Ascending aorta (tissue), 2 donors: Measurements from ENCODE around the gene ZP3. TPM values are rescaled to one million over a fixed set of nuclear protein-coding genes. Genes with fewer than 3 reads are reported as not detected.
"Not testable (repeated sequence)": the region's sequence is repeated elsewhere in the genome, so short reads cannot be mapped to it uniquely, and the experiment has no call there.

Experiments used
- DNase-seq, 2 donors: peaks; one replicate each; pipeline ENCODE4 v3.0.0-alpha.2; 2019; ENCODE audit warnings: low spot score in 2 of 2
- H3K27ac ChIP-seq, 2 donors: fragments of 200-600 bp; sonication (generic); one replicate each; pipeline ENCODE4 v1.5.1; 2016 to 2017; ENCODE audit warnings: mild to moderate bottlenecking in 1 of 2
- H3K27me3 ChIP-seq: fragments of 200-600 bp; sonication (generic); one replicate; pipeline ENCODE4 v1.5.1; 2017
- H3K36me3 ChIP-seq, 2 donors: fragments of 200-600 bp; sonication (generic); one replicate each; pipeline ENCODE4 v1.5.1; 2016
- H3K4me1 ChIP-seq, 2 donors: fragments of 200-600 bp; sonication (generic); one replicate each; pipeline ENCODE4 v1.5.1; 2016 to 2017; ENCODE audit warnings: mild to moderate bottlenecking in 1 of 2
- H3K4me3 ChIP-seq, 2 donors: fragments of 200-600 bp; sonication (generic); one replicate each; pipeline ENCODE4 v1.5.1; 2016 to 2017; ENCODE audit warnings: mild to moderate bottlenecking in 1 of 2
- H3K9me3 ChIP-seq, 2 donors: fragments of 200-600 bp; sonication (generic); one replicate each; pipeline ENCODE4 v1.5.1; 2016
- intact Hi-C: fragments of 100-400 bp; cut with DNase I; formaldehyde crosslinking; loops from one replicate; pipeline ENCODE4 v1.15.1; 2023
- total RNA-seq: library from RNA; depleted of rRNA; stranded (reverse); fragments of >200 nt; gene quantifications from one replicate; pipeline ENCODE4 v1.1.0, GENCODE V29; 2016

The ZP3 gene
- total RNA-seq, 1 donor from 2014 or later, result 1.1 TPM

DNA sequence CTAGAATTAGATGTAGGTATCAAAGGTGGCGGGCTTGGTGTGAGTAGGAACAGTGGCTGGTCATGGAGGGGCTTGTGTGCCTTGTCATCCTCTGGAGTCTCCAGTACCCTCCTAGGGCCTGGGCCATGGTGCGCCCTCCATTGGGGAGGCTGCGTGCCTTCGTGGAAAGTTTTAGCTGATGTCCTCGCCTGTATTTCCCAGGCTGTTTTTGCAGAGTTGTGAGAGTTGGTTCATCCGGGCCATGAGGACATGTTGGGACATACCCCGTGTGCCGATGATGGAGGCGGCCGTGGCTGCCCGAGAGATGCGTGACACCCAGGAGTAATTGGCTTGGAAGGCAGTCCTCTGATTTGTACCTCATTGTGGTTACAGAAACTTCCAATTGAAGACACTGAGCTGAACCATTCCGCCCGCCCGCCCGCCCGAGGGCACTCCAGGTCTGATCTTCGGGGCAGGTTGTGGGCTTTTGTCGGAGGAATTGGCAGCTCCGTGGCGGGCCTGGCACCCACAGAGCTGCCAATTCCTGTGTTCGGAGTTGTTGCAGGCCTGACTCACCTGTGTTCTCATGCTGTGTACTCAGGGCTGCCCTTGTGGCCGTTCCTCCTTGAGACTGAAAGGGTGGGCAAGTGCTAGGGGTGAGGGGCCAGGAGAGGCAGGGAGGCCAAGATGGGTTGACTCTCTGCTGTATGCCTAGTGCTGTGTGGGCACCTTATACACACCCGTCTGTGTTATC is 52.2 kb downstream of the ZP3 start:
- H3K9me3 ChIP-seq, H3K4me1 ChIP-seq, H3K36me3 ChIP-seq, H3K27ac ChIP-seq, H3K27me3 ChIP-seq, DNase-seq, intact Hi-C loops, H3K4me3 ChIP-seq: not testable (repeated sequence)

DNA sequence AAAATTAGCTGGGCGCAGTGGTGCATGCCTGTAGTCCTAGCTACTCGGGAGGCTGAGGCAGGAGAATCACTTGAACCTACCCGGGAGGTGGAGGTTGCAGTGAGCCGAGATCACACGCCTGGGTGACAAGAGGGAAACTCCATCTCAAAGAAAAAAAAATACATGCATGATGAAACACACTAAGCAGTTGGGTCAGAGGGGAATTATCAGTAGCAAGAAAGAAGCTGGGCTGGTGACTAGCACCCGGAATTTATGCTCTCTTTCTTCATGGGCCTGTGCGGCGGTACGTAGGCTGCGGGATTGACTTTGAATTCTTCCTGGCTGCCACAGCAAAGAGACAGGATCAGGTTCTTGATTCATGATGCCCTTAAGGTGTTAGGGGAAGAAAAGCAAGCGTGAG is 54.9 kb downstream of the ZP3 start:
- H3K4me3 ChIP-seq, H3K27me3 ChIP-seq, H3K4me1 ChIP-seq, H3K27ac ChIP-seq, H3K9me3 ChIP-seq, DNase-seq, intact Hi-C loops: not testable (repeated sequence)
- H3K36me3 ChIP-seq, result peaks cover 7 to 21% of the 10 kb centered on the region in 2 donors

DNA sequence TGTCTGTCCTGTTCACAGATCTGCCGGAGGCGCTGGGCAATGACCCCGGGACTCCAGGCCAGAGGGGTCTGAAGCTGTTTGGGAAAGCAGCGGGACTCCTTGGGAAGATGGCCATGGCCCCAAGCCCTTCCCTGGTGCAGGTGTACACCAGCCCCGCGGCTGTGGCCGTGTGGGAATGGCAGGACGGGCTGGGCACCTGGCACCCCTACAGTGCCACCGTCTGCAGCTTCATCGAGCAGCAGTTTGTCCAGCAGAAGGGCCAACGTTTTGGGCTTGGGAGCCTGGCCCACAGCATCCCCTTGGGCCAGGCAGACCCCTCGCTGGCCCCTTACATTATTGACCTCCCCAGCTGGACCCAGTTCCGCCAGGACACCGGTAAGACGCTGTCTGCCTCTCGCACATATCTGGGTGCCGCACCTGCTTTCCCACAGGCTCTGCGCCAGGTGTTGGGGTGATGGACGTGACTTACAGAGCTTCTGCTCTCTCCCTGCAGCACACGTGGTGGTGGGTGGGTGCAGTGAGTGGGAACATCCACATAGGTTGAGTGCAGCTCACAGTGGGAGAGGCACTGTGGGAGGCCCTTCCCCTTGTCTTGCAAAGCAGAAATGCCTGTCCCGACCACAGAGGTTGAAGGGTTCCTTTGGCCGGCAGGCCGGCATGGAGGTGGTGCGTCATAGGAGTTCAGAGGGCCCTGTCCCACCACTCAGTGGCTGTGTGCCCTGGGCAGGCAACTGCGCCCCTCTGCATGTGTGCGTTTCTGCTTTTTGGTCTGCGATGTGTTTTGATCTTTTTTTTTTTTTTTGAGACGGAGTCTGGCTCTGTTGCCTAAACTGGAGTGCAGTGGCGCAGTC is 55.9 kb downstream of the ZP3 start:
- intact Hi-C loops, H3K4me1 ChIP-seq, H3K27me3 ChIP-seq, H3K4me3 ChIP-seq, H3K27ac ChIP-seq, H3K9me3 ChIP-seq, DNase-seq: not testable (repeated sequence)
- H3K36me3 ChIP-seq, result peaks cover 7 to 21% of the 10 kb centered on the region in 2 donors

DNA sequence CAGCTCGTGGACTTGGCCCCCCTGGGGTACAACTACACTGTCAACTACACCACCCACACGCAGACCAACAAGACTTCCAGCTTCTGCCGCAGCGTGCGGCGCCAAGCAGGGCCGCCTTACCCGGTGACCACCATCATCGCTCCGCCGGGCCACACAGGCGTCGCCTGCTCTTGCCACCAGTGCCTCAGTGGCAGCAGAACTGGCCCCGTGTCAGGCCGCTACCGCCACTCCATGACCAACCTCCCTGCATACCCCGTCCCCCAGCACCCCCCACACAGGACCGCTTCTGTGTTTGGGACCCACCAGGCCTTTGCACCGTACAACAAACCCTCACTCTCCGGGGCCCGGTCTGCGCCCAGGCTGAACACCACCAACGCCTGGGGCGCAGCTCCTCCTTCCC is 57.9 kb downstream of the ZP3 start:
- intact Hi-C loops, DNase-seq, H3K27ac ChIP-seq, H3K27me3 ChIP-seq, H3K4me1 ChIP-seq, H3K4me3 ChIP-seq, H3K9me3 ChIP-seq: not testable (repeated sequence)
- H3K36me3 ChIP-seq, result peaks cover 7 to 21% of the 10 kb centered on the region in 2 donors

DNA sequence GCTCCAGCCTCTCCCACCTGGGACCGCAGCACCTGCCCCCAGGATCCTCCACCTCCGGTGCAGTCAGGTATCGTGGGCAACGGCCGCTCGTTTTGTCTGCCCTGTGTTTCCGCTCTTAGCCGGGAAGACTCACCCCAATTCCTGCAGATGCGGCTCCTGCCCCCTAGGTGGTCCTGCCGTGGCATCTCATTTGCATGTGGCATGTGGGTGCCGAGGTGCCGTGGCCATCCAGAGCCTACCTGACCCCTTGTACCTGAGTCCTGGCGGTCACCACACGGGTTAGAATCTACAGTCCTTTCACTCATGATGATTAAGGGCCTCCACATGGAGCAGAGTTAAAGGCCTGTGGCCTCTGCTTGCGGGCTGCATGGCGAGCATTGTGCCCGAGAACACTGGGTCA is 58.3 kb downstream of the ZP3 start:
- H3K4me3 ChIP-seq, H3K9me3 ChIP-seq, H3K4me1 ChIP-seq, intact Hi-C loops, DNase-seq, H3K27ac ChIP-seq, H3K27me3 ChIP-seq: not testable (repeated sequence)
- H3K36me3 ChIP-seq, result peaks cover 7 to 21% of the 10 kb centered on the region in 2 donors

DNA sequence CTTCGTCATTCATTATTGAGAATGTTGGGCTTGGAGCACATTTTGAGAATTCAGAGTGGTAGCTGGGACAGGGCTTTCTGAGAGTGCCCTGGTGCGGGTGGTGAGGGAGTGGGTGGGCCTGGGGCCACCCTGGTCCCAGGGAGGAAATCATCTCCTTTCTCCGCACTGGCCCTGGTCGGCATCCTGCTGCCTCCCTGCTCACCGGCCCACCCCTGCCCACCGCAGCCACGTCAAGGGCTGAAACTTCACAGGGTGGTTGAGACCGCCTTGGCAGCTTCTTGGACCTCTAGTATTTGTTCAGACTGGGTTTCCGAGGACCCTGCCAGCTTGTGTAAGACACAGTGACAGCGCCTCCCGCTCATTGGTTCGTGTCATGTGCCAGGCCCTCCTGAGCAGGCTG is 59.7 kb downstream of the ZP3 start:
- H3K9me3 ChIP-seq, H3K27ac ChIP-seq, H3K27me3 ChIP-seq, intact Hi-C loops, H3K4me3 ChIP-seq, H3K4me1 ChIP-seq, DNase-seq: not testable (repeated sequence)
- peaks cover 7 to 21% of the 10 kb centered on the region in 2 donors for H3K36me3 ChIP-seq

DNA sequence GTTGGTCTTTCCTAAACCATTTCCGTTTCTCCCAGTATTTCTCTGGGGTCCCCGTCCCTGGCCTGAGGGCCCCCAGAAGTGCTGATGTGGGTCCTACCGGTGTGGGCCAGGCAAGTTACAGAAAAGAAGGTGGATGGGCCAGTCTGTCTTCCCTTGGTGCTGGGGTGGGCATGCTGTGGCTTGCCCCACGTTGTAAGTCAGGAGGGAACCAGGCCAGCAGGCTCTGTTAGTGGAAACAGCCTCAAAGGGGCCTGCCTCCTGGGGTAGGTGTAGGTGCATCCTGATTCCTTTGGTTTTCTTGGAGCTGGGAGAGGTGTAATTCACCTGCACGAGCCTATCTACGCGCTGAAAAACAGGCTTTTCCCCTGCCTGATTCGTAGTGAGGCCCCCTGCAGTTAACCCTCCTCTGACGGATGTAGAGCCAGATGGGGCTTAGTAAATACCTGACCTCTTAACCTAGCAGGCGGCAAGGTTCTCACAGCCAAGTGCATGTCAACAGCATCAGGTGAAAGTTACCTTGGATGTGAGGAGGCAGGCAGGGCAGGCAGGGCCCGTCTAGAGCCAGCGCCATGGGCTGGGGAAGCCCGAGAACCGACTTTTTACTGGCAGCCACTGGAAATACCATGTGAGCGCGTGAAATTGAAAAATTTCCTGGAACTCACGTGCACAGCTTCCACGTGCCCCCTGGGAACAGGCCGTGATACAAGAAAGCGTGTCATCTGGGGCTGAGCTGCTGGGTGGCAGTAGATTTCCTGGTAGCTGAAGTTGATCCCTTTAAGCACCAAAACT is 61.3 kb downstream of the ZP3 start:
- intact Hi-C loops, H3K9me3 ChIP-seq, H3K27ac ChIP-seq, H3K4me3 ChIP-seq, H3K27me3 ChIP-seq, H3K4me1 ChIP-seq, DNase-seq: not testable (repeated sequence)
- H3K36me3 ChIP-seq, result peaks cover 7 to 16% of the 10 kb centered on the region in 2 donors

DNA sequence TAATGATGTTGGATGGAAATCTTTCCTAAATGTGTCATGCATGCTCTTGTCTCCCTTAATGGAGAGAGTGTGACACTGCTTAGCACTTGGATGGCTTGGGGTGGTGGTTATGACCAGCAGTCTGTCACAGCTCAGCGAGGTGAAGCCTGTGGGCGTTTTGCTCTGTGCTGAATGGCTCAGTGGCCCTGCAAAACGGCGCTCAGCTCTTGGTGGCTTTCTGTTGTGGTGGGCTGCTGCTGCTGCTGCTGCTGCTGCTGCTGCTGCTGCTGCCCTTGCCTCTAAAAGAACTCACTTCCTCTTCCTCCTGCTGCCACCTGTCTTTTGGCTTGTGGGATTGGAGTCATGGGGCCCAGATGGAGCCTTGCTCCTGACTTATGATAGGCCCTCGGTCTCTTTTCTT is 61.9 kb downstream of the ZP3 start:
- H3K4me1 ChIP-seq, H3K4me3 ChIP-seq, H3K27me3 ChIP-seq, intact Hi-C loops, H3K27ac ChIP-seq, DNase-seq, H3K9me3 ChIP-seq: not testable (repeated sequence)
- H3K36me3 ChIP-seq, result peaks cover 7 to 12% of the 10 kb centered on the region in 2 donors

DNA sequence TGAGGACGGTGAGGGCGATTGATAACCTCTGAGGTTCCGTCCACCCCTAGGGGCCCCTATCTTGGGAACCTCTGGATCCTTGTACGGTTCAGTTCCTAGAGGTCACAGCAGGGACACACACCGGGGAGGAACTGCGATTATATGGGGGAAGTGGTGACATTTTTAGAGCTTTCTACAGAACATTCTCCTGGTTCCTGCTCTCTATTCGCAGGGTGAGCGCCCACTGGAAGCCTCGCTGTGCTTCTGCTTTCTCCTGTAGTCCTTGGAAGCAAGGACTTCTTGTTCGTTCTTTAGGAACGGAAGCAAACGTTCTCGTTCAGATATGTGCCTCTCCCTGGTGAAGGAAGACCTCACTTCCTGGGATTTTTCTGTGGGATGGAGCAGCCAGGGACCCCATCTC is 63.2 kb downstream of the ZP3 start:
- intact Hi-C loops, H3K9me3 ChIP-seq: not testable (repeated sequence)

More for the DNA sequence above, 63.2 kb downstream of the ZP3 start:
- H3K36me3 ChIP-seq, H3K27ac ChIP-seq, H3K27me3 ChIP-seq, H3K4me1 ChIP-seq, H3K4me3 ChIP-seq, DNase-seq: not testable (repeated sequence)

Other genes with a start within 250 kb of the ZP3 start
- 3.4 TPM for gene SRRM3, start 223.1 kb upstream of the ZP3 start, total RNA-seq
- 3,584 TPM for gene HSPB1, start 122.3 kb upstream of the ZP3 start, total RNA-seq
- 83.0 TPM for gene YWHAG, start 66.0 kb upstream of the ZP3 start, total RNA-seq
- not detected for gene SSC4D, start 15.3 kb upstream of the ZP3 start, total RNA-seq
- 61.9 TPM for gene DTX2, start 36.8 kb downstream of the ZP3 start, total RNA-seq
- 7.6 TPM for gene UPK3B, start 85.6 kb downstream of the ZP3 start, total RNA-seq
- gene SPDYE16, start 118.3 kb downstream of the ZP3 start, total RNA-seq, result not detected
- 9.8 TPM for gene POMZP3, start 202.3 kb downstream of the ZP3 start, total RNA-seq